Activated CD8-positive, alpha-beta memory T cell treated with anti-CD3 and anti-CD28 coated beads for 36 hours (primary cell): Measurements from ENCODE around the gene DTX2. TPM values are rescaled to one million over a fixed set of nuclear protein-coding genes. Genes with fewer than 3 reads are reported as not detected.
"Not testable (repeated sequence)": the region's sequence is repeated elsewhere in the genome, so short reads cannot be mapped to it uniquely, and the experiment has no call there.

Experiments
- CTCF ChIA-PET: fragments of 350-600 bp; sonication (Branson Sonifier 250); formaldehyde crosslinking; loops from one replicate; lab custom pipeline; 2021; ENCODE audit warnings: antibody characterized with exemption; lab: Charles Lee
- POLR2A ChIA-PET: fragments of 350-600 bp; sonication (Branson Sonifier 250); formaldehyde crosslinking; loops from one replicate; lab custom pipeline; 2021; ENCODE audit warnings: antibody characterized with exemption; lab: Charles Lee
- total RNA-seq, 2 experiments: library from RNA; stranded (reverse); gene quantifications; one replicate each; pipeline ENCODE4 v1.2.3, GENCODE V29; 2021

Gene DTX2
- total RNA-seq, 2 experiments from 2014 or later = 17.1 to 21.9 TPM

GRCh38 chr7:76483081-76483480 lies 21.6 kb downstream of the DTX2 start:
- POLR2A ChIA-PET = not testable (repeated sequence)

GRCh38 chr7:76484456-76484855 lies 22.9 kb downstream of the DTX2 start:
- POLR2A ChIA-PET, CTCF ChIA-PET: not testable (repeated sequence)

More at GRCh38 chr7:76483081-76483480, 21.6 kb downstream of the DTX2 start:
- CTCF ChIA-PET = not testable (repeated sequence)

GRCh38 chr7:76485822-76486610 lies 24.5 kb downstream of the DTX2 start:
- CTCF ChIA-PET, POLR2A ChIA-PET: not testable (repeated sequence)

GRCh38 chr7:76486618-76487017 lies 25.1 kb downstream of the DTX2 start:
- POLR2A ChIA-PET = not testable (repeated sequence)

GRCh38 chr7:76487969-76488368 lies 26.5 kb downstream of the DTX2 start:
- POLR2A ChIA-PET = not testable (repeated sequence)

More at GRCh38 chr7:76486618-76487017, 25.1 kb downstream of the DTX2 start:
- CTCF ChIA-PET = not testable (repeated sequence)

GRCh38 chr7:76492139-76492538 lies 30.6 kb downstream of the DTX2 start:
- CTCF ChIA-PET = not testable (repeated sequence)

More at GRCh38 chr7:76487969-76488368, 26.5 kb downstream of the DTX2 start:
- CTCF ChIA-PET = not testable (repeated sequence)

GRCh38 chr7:76495717-76496116 lies 34.2 kb downstream of the DTX2 start:
- POLR2A ChIA-PET = not testable (repeated sequence)

More at GRCh38 chr7:76492139-76492538, 30.6 kb downstream of the DTX2 start:
- POLR2A ChIA-PET = not testable (repeated sequence)

GRCh38 chr7:76497918-76498582 lies 36.5 kb downstream of the DTX2 start:
- POLR2A ChIA-PET = not testable (repeated sequence)

More at GRCh38 chr7:76495717-76496116, 34.2 kb downstream of the DTX2 start:
- CTCF ChIA-PET = not testable (repeated sequence)

GRCh38 chr7:76498583-76499200 lies 37.2 kb downstream of the DTX2 start:
- POLR2A ChIA-PET, CTCF ChIA-PET: not testable (repeated sequence)

More at GRCh38 chr7:76497918-76498582, 36.5 kb downstream of the DTX2 start:
- CTCF ChIA-PET = not testable (repeated sequence)

- POLR2A ChIA-PET = not testable (repeated sequence)
These were observed 37.9 kb downstream of the DTX2 start for GRCh38 chr7:76499201-76499923.

GRCh38 chr7:76499924-76500241 lies 38.4 kb downstream of the DTX2 start:
- CTCF ChIA-PET, POLR2A ChIA-PET: not testable (repeated sequence)

More at GRCh38 chr7:76499201-76499923, 37.9 kb downstream of the DTX2 start:
- CTCF ChIA-PET = not testable (repeated sequence)

- CTCF ChIA-PET, POLR2A ChIA-PET: not testable (repeated sequence)
These were observed 40.7 kb downstream of the DTX2 start for GRCh38 chr7:76502224-76502623.

- POLR2A ChIA-PET, CTCF ChIA-PET: not testable (repeated sequence)
These were observed 41.3 kb downstream of the DTX2 start for GRCh38 chr7:76502836-76503235.

- POLR2A ChIA-PET = not testable (repeated sequence)
These were observed 41.7 kb downstream of the DTX2 start for GRCh38 chr7:76503244-76503643.

GRCh38 chr7:76504351-76505167 lies 43.0 kb downstream of the DTX2 start:
- POLR2A ChIA-PET, CTCF ChIA-PET: not testable (repeated sequence)

More at GRCh38 chr7:76503244-76503643, 41.7 kb downstream of the DTX2 start:
- CTCF ChIA-PET = not testable (repeated sequence)

- CTCF ChIA-PET = no interaction called here
- POLR2A ChIA-PET = no interaction called here
These were observed 43.9 kb downstream of the DTX2 start for GRCh38 chr7:76505168-76506080.

GRCh38 chr7:76506081-76506440 lies 44.6 kb downstream of the DTX2 start:
- POLR2A ChIA-PET = no interaction called here
- CTCF ChIA-PET = no interaction called here

GRCh38 chr7:76506643-76507042 lies 45.1 kb downstream of the DTX2 start:
- CTCF ChIA-PET, POLR2A ChIA-PET: not testable (repeated sequence)
